Hepatocyte (in vitro differentiated cells): ENCODE measurements around the gene HOATZ. TPM values are rescaled to one million over a fixed set of nuclear protein-coding genes. Genes with fewer than 3 reads are reported as not detected.

Source experiments
- DNase-seq: peaks from one replicate; pipeline ENCODE4 v3.0.0-alpha.2; 2016; ENCODE audit warnings: low spot score
- H2AFZ ChIP-seq: fragments of 200-600 bp; sonication (generic); 2 replicates; pipeline ENCODE4 v1.6.0; 2016; ENCODE audit warnings: antibody characterized with exemption, mild to moderate bottlenecking
- H3K27ac ChIP-seq: fragments of 200-600 bp; sonication (generic); 2 replicates; pipeline ENCODE4 v1.5.1; 2016; ENCODE audit warnings: mild to moderate bottlenecking
- H3K27me3 ChIP-seq: fragments of 200-600 bp; sonication (generic); 2 replicates; pipeline ENCODE4 v1.6.1; 2016
- H3K36me3 ChIP-seq: fragments of 200-600 bp; sonication (generic); replicated peaks from 2 replicates; pipeline ENCODE4 v1.5.1; 2016; ENCODE audit warnings: low read depth; ENCODE audit not compliant: insufficient read depth
- H3K4me1 ChIP-seq: fragments of 200-600 bp; sonication (generic); 2 replicates; pipeline ENCODE4 v1.5.1; 2016; ENCODE audit warnings: mild to moderate bottlenecking, moderate library complexity; ENCODE audit not compliant: insufficient read depth
- H3K4me2 ChIP-seq: fragments of 200-600 bp; sonication (generic); 2 replicates; pipeline ENCODE4 v1.6.0; 2016
- H3K4me3 ChIP-seq: fragments of 200-600 bp; sonication (generic); 2 replicates; pipeline ENCODE4 v1.5.1; 2016; ENCODE audit warnings: mild to moderate bottlenecking
- H3K79me2 ChIP-seq: fragments of 200-600 bp; sonication (generic); 2 replicates; pipeline ENCODE4 v1.6.0; 2017; ENCODE audit warnings: mild to moderate bottlenecking
- H3K9me2 ChIP-seq: fragments of 200-600 bp; sonication (generic); replicated peaks from 2 replicates; pipeline ENCODE4 v1.6.0; 2017; ENCODE audit warnings: mild to moderate bottlenecking; ENCODE audit not compliant: insufficient read depth
- H3K9me3 ChIP-seq: fragments of 200-600 bp; sonication (generic); 2 replicates; pipeline ENCODE4 v1.5.1; 2016; ENCODE audit warnings: low read depth, mild to moderate bottlenecking
- H4K20me1 ChIP-seq: fragments of 200-600 bp; sonication (generic); 2 replicates; pipeline ENCODE4 v1.6.0; 2016; ENCODE audit warnings: mild to moderate bottlenecking; ENCODE audit not compliant: insufficient read depth, poor library complexity, severe bottlenecking
- EZH2 ChIP-seq: fragments of 200-600 bp; sonication (generic); IDR thresholded peaks from 2 replicates; pipeline ENCODE4 v1.6.1; 2016; ENCODE audit warnings: antibody characterized with exemption, mild to moderate bottlenecking, borderline replicate concordance
- EZH2phosphoT487 ChIP-seq: fragments of 200-600 bp; sonication (generic); IDR thresholded peaks from one replicate; pipeline ENCODE4 v1.6.1; 2018; ENCODE audit warnings: antibody characterized with exemption, mild to moderate bottlenecking, low read depth, moderate library complexity; ENCODE audit not compliant: unreplicated experiment, severe bottlenecking
- WGBS: methylation state at CpG from one replicate; pipeline ENCODE4 v1.1.6; 2016; ENCODE audit warnings: low lambda C conversion rate; ENCODE audit errors: missing lambda C conversion rate; 5-methylcytosine and 5-hydroxymethylcytosine counted together
- polyA plus RNA-seq: library from polyadenylated mRNA; unstranded; fragments of >200 nt; fragmentation: Nextera tagmentation; extraction: Ambion mirVana; gene quantifications from 2 replicates; pipeline ENCODE4 v1.2.1, GENCODE V29; 2016
- total RNA-seq: library from RNA; depleted of rRNA; stranded (reverse); fragments of >200 nt; gene quantifications from 2 replicates; pipeline ENCODE4 v1.2.3, GENCODE V29; 2014
- TF ChIP-seq, protein P1 (sequence below): fragments of 200-600 bp; sonication (generic); IDR thresholded peaks from 2 replicates; pipeline ENCODE4 v1.5.1; 2016; ENCODE audit warnings: antibody characterized with exemption, mild to moderate bottlenecking; ENCODE audit not compliant: poor library complexity

The HOATZ gene
- total and polyA plus RNA-seq, 2 experiments from 2014 or later = not detected

DNA sequence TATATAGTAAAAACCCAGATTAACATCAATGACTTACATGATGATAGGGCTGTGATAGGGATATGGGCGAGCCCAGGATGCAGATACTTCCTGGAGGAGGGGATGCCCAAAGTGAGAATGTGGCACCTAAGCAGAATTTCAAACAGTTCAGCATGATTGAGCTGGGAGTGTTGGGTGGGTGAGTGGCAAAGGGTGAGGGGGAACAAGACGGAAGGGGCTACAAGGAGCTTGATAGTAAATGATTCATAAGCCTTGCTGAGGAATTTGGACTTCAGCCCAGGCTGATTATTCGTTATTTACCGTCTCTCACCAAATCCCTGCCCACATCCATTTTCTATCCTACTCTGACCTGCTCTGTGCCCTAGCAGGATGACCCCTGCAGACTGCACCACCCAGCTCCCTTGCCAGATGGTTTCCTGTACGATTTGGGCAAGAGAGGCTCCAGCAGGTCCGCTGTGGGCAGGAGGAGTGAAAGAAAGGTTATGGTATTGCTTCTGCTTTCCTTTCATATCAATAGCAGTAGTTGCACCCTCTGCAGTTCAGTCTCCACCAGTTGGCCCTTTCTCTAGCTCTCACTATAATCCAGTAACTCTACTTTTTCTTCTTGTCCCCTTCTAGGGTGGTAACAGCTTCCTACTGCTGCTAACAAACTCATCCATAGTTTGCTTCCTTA lies 57.4 kb downstream of the HOATZ start:
- no peak overlapping the region for H3K27ac ChIP-seq
- no peak for TF ChIP-seq EZH2phosphoT487
- TF ChIP-seq EZH2 = no peak
- TF ChIP-seq, protein P1, sequence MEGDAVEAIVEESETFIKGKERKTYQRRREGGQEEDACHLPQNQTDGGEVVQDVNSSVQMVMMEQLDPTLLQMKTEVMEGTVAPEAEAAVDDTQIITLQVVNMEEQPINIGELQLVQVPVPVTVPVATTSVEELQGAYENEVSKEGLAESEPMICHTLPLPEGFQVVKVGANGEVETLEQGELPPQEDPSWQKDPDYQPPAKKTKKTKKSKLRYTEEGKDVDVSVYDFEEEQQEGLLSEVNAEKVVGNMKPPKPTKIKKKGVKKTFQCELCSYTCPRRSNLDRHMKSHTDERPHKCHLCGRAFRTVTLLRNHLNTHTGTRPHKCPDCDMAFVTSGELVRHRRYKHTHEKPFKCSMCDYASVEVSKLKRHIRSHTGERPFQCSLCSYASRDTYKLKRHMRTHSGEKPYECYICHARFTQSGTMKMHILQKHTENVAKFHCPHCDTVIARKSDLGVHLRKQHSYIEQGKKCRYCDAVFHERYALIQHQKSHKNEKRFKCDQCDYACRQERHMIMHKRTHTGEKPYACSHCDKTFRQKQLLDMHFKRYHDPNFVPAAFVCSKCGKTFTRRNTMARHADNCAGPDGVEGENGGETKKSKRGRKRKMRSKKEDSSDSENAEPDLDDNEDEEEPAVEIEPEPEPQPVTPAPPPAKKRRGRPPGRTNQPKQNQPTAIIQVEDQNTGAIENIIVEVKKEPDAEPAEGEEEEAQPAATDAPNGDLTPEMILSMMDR = no peak
- no peaks in the 10 kb centered on the region for H4K20me1 ChIP-seq
- no peaks in the 10 kb centered on the region for H3K36me3 ChIP-seq
- WGBS = 61% methylated on average over 6 of the region's 6 CpGs
- no peaks in the 10 kb centered on the region for H3K9me2 ChIP-seq
- no peaks in the 10 kb centered on the region for H3K9me3 ChIP-seq
- H3K4me3 ChIP-seq = no peak overlapping the region
- no peak overlapping the region for H2AFZ ChIP-seq
- H3K4me1 ChIP-seq = peaks cover 20% of the 10 kb centered on the region
- H3K79me2 ChIP-seq = no peaks in the 10 kb centered on the region
- H3K27me3 ChIP-seq = no peaks in the 10 kb centered on the region
- no peak for DNase-seq
- H3K4me2 ChIP-seq = peak overlapping the region; percentile 31

DNA sequence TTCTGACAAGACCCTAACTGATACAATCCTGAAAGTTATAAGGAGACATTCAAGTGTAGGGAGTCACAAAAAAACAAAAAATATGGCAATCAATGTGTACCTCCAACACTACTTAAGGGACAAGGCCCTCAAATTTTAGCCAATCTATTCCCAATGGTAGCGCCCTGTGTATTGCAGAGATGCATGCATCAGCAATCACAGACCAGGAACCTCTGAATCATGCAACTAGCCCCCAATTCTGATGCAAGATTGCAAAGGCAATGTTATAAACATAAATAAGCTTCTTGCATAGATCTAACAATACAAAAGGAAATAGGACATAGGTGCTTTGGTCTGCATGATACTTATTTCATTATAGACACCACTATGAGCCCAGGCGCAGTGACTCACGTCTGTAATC lies 58.0 kb downstream of the HOATZ start:
- H3K9me2 ChIP-seq = no peaks in the 10 kb centered on the region

DNA sequence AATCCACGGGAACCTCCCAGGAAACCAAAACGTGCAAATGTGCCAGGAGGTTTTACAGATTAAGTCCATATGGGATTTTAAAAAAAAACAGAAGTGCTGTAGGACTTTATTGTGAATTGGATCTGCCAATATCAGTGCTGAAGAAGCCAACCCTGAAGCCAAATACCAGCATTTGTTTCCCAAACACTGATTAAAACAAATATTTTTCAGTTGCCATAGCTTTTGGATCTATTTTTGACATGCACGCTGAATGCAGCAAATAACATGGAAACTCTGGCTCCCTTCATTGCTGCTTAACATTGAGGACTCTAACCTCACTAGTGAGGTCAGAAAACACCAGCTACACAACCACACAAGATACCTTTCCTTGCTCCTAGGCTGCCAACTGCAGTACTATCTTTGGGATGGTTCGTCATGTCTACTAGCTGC lies 59.3 kb downstream of the HOATZ start:
- DNase-seq = no peak
- Histone ChIP-seq H3K9me3 (no peaks in the 10 kb centered on the region), H3K36me3 (no peaks in the 10 kb centered on the region), H2AFZ (no peak overlapping the region), H3K79me2 (no peaks in the 10 kb centered on the region), H3K27me3 (no peaks in the 10 kb centered on the region), H3K4me3 (no peak overlapping the region), H3K4me1 (peaks cover 20% of the 10 kb centered on the region), H3K9me2 (no peaks in the 10 kb centered on the region), H3K4me2 (no peak overlapping the region), H4K20me1 (no peaks in the 10 kb centered on the region), H3K27ac (no peak overlapping the region)
- TF ChIP-seq EZH2 (no peak), EZH2phosphoT487 (no peak)
- TF ChIP-seq, protein P1 = no peak
- WGBS = 63% methylated on average over 4 of the region's 4 CpGs

More for the DNA sequence above, 58.0 kb downstream of the HOATZ start:
- no peak for DNase-seq
- peaks cover 20% of the 10 kb centered on the region for H3K4me1 ChIP-seq
- no peak overlapping the region for H3K4me2 ChIP-seq
- H3K79me2 ChIP-seq = no peaks in the 10 kb centered on the region
- H3K36me3 ChIP-seq = no peaks in the 10 kb centered on the region
- H2AFZ ChIP-seq = no peak overlapping the region
- no peaks in the 10 kb centered on the region for H4K20me1 ChIP-seq
- H3K4me3 ChIP-seq = no peak overlapping the region
- WGBS = 95% methylated on average over 3 of the region's 3 CpGs
- no peak overlapping the region for H3K27ac ChIP-seq
- H3K27me3 ChIP-seq = no peaks in the 10 kb centered on the region
- no peaks in the 10 kb centered on the region for H3K9me3 ChIP-seq
- TF ChIP-seq EZH2 = no peak
- TF ChIP-seq, protein P1 = no peak
- TF ChIP-seq EZH2phosphoT487 = no peak
